Skeletal muscle tissue (tissue), 4 donors: ENCODE results near the gene SKAP2. TPM values are rescaled to one million over a fixed set of nuclear protein-coding genes. Genes with fewer than 3 reads are reported as not detected.

Source experiments
- H3K27ac ChIP-seq: one replicate; pipeline ENCODE4 v1.7.0; 2013; ENCODE audit warnings: mild to moderate bottlenecking, low read depth, low read length, inconsistent platforms
- H3K27me3 ChIP-seq, 3 donors: one replicate each; pipeline ENCODE4 v1.7.0; 2013; ENCODE audit warnings: low read length in 3 of 3; ENCODE audit not compliant: control insufficient read depth in 3 of 3, insufficient read depth in 3 of 3
- H3K36me3 ChIP-seq, 3 donors: one replicate each; pipeline ENCODE4 v1.7.0; 2013; ENCODE audit warnings: low read length in 3 of 3; ENCODE audit not compliant: control insufficient read depth in 3 of 3, insufficient read depth in 3 of 3
- H3K4me1 ChIP-seq, 3 donors: one replicate each; pipeline ENCODE4 v1.7.0; 2013; ENCODE audit warnings: low read length in 3 of 3, mild to moderate bottlenecking in 3 of 3; ENCODE audit not compliant: control insufficient read depth in 3 of 3, insufficient read depth in 3 of 3
- H3K4me3 ChIP-seq, 3 donors: one replicate each; pipeline ENCODE4 v1.7.0; 2013; ENCODE audit warnings: low read length in 3 of 3
- H3K9ac ChIP-seq, 3 donors: one replicate each; pipeline ENCODE4 v1.7.0; 2013; ENCODE audit warnings: low read length in 3 of 3, mild to moderate bottlenecking in 3 of 3, moderate library complexity in 2 of 3, low read depth in 1 of 3
- H3K9me3 ChIP-seq, 3 donors: one replicate each; pipeline ENCODE4 v1.7.0; 2013; ENCODE audit warnings: low read length in 3 of 3; ENCODE audit not compliant: control insufficient read depth in 3 of 3
- total RNA-seq: library from RNA; depleted of rRNA; stranded (reverse); fragments of >200 nt; gene quantifications from one replicate; pipeline ENCODE4 v1.2.3, GENCODE V29; 2014
- donor health status: Osteomylitis.

Gene SKAP2
- total RNA-seq, 1 donor from 2014 or later = 4.2 TPM

- no peaks in the 10 kb centered on the region for H3K36me3 ChIP-seq
- no peak overlapping the region for H3K27ac ChIP-seq
- H3K27me3 ChIP-seq = no peaks in the 10 kb centered on the region
- H3K9ac ChIP-seq = no peak overlapping the region
- H3K9me3 ChIP-seq = no peaks in the 10 kb centered on the region
- no peak overlapping the region for H3K4me3 ChIP-seq
- no peaks in the 10 kb centered on the region for H3K4me1 ChIP-seq
These were observed 81.9 kb downstream of the SKAP2 start for GRCh38 chr7:26782501-26782900.

- Histone ChIP-seq H3K36me3 (no peaks in the 10 kb centered on the region), H3K27ac (no peak overlapping the region), H3K4me1 (no peaks in the 10 kb centered on the region), H3K27me3 (no peaks in the 10 kb centered on the region), H3K9ac (no peak overlapping the region), H3K9me3 (no peaks in the 10 kb centered on the region), H3K4me3 (no peak overlapping the region)
These were observed 84.3 kb downstream of the SKAP2 start for GRCh38 chr7:26779978-26780595.

GRCh38 chr7:26777385-26777784 is 87.0 kb downstream of the SKAP2 start:
- H3K9me3 ChIP-seq = no peaks in the 10 kb centered on the region
- no peaks in the 10 kb centered on the region for H3K27me3 ChIP-seq
- no peaks in the 10 kb centered on the region for H3K36me3 ChIP-seq
- no peaks in the 10 kb centered on the region for H3K4me1 ChIP-seq
- H3K9ac ChIP-seq = no peak overlapping the region
- H3K4me3 ChIP-seq = no peak overlapping the region
- H3K27ac ChIP-seq = no peak overlapping the region

GRCh38 chr7:26760501-26760900 is 103.9 kb downstream of the SKAP2 start:
- H3K27me3 ChIP-seq = no peaks in the 10 kb centered on the region
- H3K9ac ChIP-seq = no peak overlapping the region
- no peaks in the 10 kb centered on the region for H3K4me1 ChIP-seq
- H3K9me3 ChIP-seq = no peaks in the 10 kb centered on the region
- H3K36me3 ChIP-seq = no peaks in the 10 kb centered on the region
- H3K27ac ChIP-seq = no peak overlapping the region
- no peak overlapping the region for H3K4me3 ChIP-seq

GRCh38 chr7:26759108-26759507 is 105.3 kb downstream of the SKAP2 start:
- Histone ChIP-seq H3K27ac (no peak overlapping the region), H3K4me1 (no peaks in the 10 kb centered on the region), H3K9ac (no peak overlapping the region), H3K9me3 (no peaks in the 10 kb centered on the region), H3K27me3 (no peaks in the 10 kb centered on the region), H3K4me3 (no peak overlapping the region), H3K36me3 (no peaks in the 10 kb centered on the region)

GRCh38 chr7:26743205-26743604 is 121.2 kb downstream of the SKAP2 start:
- H3K27me3 ChIP-seq = no peaks in the 10 kb centered on the region
- no peak overlapping the region for H3K9ac ChIP-seq
- H3K9me3 ChIP-seq = no peaks in the 10 kb centered on the region
- no peak overlapping the region for H3K27ac ChIP-seq
- H3K36me3 ChIP-seq = no peaks in the 10 kb centered on the region
- no peak overlapping the region for H3K4me3 ChIP-seq
- H3K4me1 ChIP-seq = no peaks in the 10 kb centered on the region

GRCh38 chr7:26735976-26736600 is 128.3 kb downstream of the SKAP2 start:
- H3K9me3 ChIP-seq = no peaks in the 10 kb centered on the region
- no peak overlapping the region for H3K27ac ChIP-seq
- H3K4me3 ChIP-seq = no peak overlapping the region

GRCh38 chr7:26729150-26729775 is 135.1 kb downstream of the SKAP2 start:
- Histone ChIP-seq H3K36me3 (no peaks in the 10 kb centered on the region), H3K27ac (no peak overlapping the region), H3K9ac (no peak overlapping the region), H3K27me3 (no peaks in the 10 kb centered on the region), H3K9me3 (no peaks in the 10 kb centered on the region), H3K4me1 (no peaks in the 10 kb centered on the region), H3K4me3 (no peak overlapping the region)

More at GRCh38 chr7:26735976-26736600, 128.3 kb downstream of the SKAP2 start:
- Histone ChIP-seq H3K9ac (no peak overlapping the region), H3K36me3 (peaks cover 0 to 4% (median 0%) of the 10 kb centered on the region in 3 donors), H3K4me1 (no peaks in the 10 kb centered on the region), H3K27me3 (no peaks in the 10 kb centered on the region)

GRCh38 chr7:26726051-26726450 is 138.3 kb downstream of the SKAP2 start:
- Histone ChIP-seq H3K9ac (no peak overlapping the region), H3K4me1 (no peaks in the 10 kb centered on the region), H3K9me3 (no peaks in the 10 kb centered on the region), H3K27me3 (no peaks in the 10 kb centered on the region), H3K27ac (no peak overlapping the region), H3K4me3 (no peak overlapping the region), H3K36me3 (no peaks in the 10 kb centered on the region)

- H3K4me3 ChIP-seq = no peak overlapping the region
- H3K9ac ChIP-seq = no peak overlapping the region
- H3K27me3 ChIP-seq = no peaks in the 10 kb centered on the region
- no peak overlapping the region for H3K27ac ChIP-seq
- H3K9me3 ChIP-seq = no peaks in the 10 kb centered on the region
- no peaks in the 10 kb centered on the region for H3K36me3 ChIP-seq
- H3K4me1 ChIP-seq = no peaks in the 10 kb centered on the region
These were observed 139.6 kb downstream of the SKAP2 start for GRCh38 chr7:26724795-26725194.
